H1 (cell line): ENCODE results near the gene SPATA13. TPM values are rescaled to one million over a fixed set of nuclear protein-coding genes. Genes with fewer than 3 reads are reported as not detected.

ENCODE experiments used
- CTCF ChIA-PET: fragments of 300-600 bp; sonication (Branson Sonifier 250); formaldehyde crosslinking; loops from one replicate; lab custom pipeline; 2021; ENCODE audit not compliant: partially characterized antibody; lab: Charles Lee
- POLR2A ChIA-PET: fragments of 300-600 bp; sonication (Branson Sonifier 250); formaldehyde crosslinking; loops from one replicate; lab custom pipeline; 2021; ENCODE audit warnings: inconsistent platforms; ENCODE audit not compliant: partially characterized antibody; lab: Charles Lee
- DNase-seq, 2 experiments: peaks; one replicate each; pipeline versions ENCODE4 v3.0.0 to v3.0.0-alpha.2; 2010 to 2022; ENCODE audit warnings: low spot score in 2 of 2, low read depth in 1 of 2, mixed read lengths in 1 of 2
- FAIRE-seq: peaks from 2 replicates; lab custom pipeline; 2011; peaks lifted over from hg19 to GRCh38; lab: Jason Lieb, UNC
- H2AFZ ChIP-seq: 2 replicates; pipeline ENCODE4 v1.8.1; 2012; ENCODE audit warnings: low read length, inconsistent platforms
- H2AK5ac ChIP-seq: 2 replicates; pipeline ENCODE4 v1.6.1; 2013; ENCODE audit warnings: low read depth, low read length
- H2BK120ac ChIP-seq: replicated peaks from 2 replicates; pipeline ENCODE3; 2013; ENCODE audit warnings: low read depth, low read length, inconsistent platforms
- H2BK12ac ChIP-seq: 2 replicates; pipeline ENCODE4 v1.6.1; 2013; ENCODE audit warnings: low read depth, low read length
- H2BK15ac ChIP-seq: 2 replicates; pipeline ENCODE4 v1.6.1; 2013; ENCODE audit warnings: low read length
- H2BK20ac ChIP-seq: 2 replicates; pipeline ENCODE4 v1.6.1; 2013; ENCODE audit warnings: low read length
- H2BK5ac ChIP-seq: 2 replicates; pipeline ENCODE4 v1.6.1; 2013; ENCODE audit warnings: low read depth, low read length
- H3K14ac ChIP-seq: 2 replicates; pipeline ENCODE4 v1.6.1; 2013; ENCODE audit warnings: inconsistent platforms; ENCODE audit not compliant: insufficient read length
- H3K18ac ChIP-seq: 2 replicates; pipeline ENCODE4 v1.6.1; 2013; ENCODE audit warnings: low read length; ENCODE audit errors: extremely low read depth
- H3K23ac ChIP-seq: 2 replicates; pipeline ENCODE4 v1.6.1; 2013; ENCODE audit warnings: inconsistent platforms; ENCODE audit not compliant: insufficient read length
- H3K23me2 ChIP-seq: 2 replicates; pipeline ENCODE4 v1.6.1; 2013; ENCODE audit warnings: low read depth, low read length
- H3K27ac ChIP-seq: 2 replicates; pipeline ENCODE4 v1.6.1; 2011; ENCODE audit warnings: low read depth, low read length, inconsistent platforms
- H3K27me3 ChIP-seq, 4 experiments: replicated peaks in 1 of 4; 1 replicate in 1 of 4; 2 replicates in 3 of 4; pipeline versions ENCODE4 v1.6.1 to v1.8.1; 2011 to 2013; ENCODE audit warnings: low read length in 3 of 4, mild to moderate bottlenecking in 3 of 4, inconsistent platforms in 2 of 4, mixed read lengths in 2 of 4, moderate library complexity in 1 of 4; ENCODE audit not compliant: control insufficient read depth in 3 of 4, insufficient read depth in 3 of 4; ENCODE audit errors: extremely low read depth in 1 of 4
- H3K36me3 ChIP-seq, 4 experiments: 2 replicates each; pipeline versions ENCODE4 v1.6.1 to v1.8.1; 2011 to 2013; ENCODE audit warnings: mild to moderate bottlenecking in 4 of 4, low read length in 3 of 4, moderate library complexity in 2 of 4, control low read depth in 1 of 4, inconsistent platforms in 1 of 4; ENCODE audit not compliant: insufficient read depth in 4 of 4, control insufficient read depth in 2 of 4
- H3K4ac ChIP-seq: replicated peaks from 2 replicates; pipeline ENCODE3; 2013; ENCODE audit warnings: low read length, low read depth, mixed read lengths, inconsistent platforms; ENCODE audit not compliant: insufficient read length
- H3K4me1 ChIP-seq, 4 experiments: replicated peaks in 1 of 4; 1 replicate in 1 of 4; 2 replicates in 3 of 4; pipeline versions ENCODE4 v1.6.1 to v1.8.1; 2011 to 2013; ENCODE audit warnings: low read length in 3 of 4, inconsistent platforms in 2 of 4, mixed read lengths in 1 of 4; ENCODE audit not compliant: insufficient read depth in 4 of 4, control insufficient read depth in 3 of 4
- H3K4me2 ChIP-seq, 2 experiments: 2 replicates each; pipeline versions ENCODE4 v1.6.1 to v1.8.1; 2011 to 2013; ENCODE audit warnings: low read depth in 2 of 2, low read length in 2 of 2, control low read depth in 1 of 2, inconsistent platforms in 1 of 2, mild to moderate bottlenecking in 1 of 2; ENCODE audit not compliant: insufficient read depth in 1 of 2
- H3K4me3 ChIP-seq, 4 experiments: fragments of 200-600, 300-600 bp in 1 of 4; sonication (generic), shearing (Covaris generic), sonication (Bioruptor Twin) in 1 of 4; 2 replicates each; pipeline versions ENCODE4 v1.5.1 to v1.8.1; 2011 to 2016; ENCODE audit warnings: low read length in 4 of 4, low read depth in 3 of 4, control low read depth in 2 of 4, inconsistent platforms in 2 of 4, mild to moderate bottlenecking in 2 of 4, mixed read lengths in 1 of 4, moderate library complexity in 1 of 4; ENCODE audit not compliant: insufficient read depth in 2 of 4; ENCODE audit errors: extremely low read depth in 1 of 4
- H3K56ac ChIP-seq: replicated peaks from 2 replicates; pipeline ENCODE3; 2013; ENCODE audit warnings: low read depth, mild to moderate bottlenecking, mixed read lengths, low read length, inconsistent platforms; ENCODE audit not compliant: insufficient read length
- H3K79me1 ChIP-seq: 2 replicates; pipeline ENCODE4 v1.6.1; 2013; ENCODE audit warnings: low read depth, low read length, control low read depth
- H3K79me2 ChIP-seq, 2 experiments: 2 replicates each; pipeline versions ENCODE4 v1.6.1 to v1.8.1; 2012 to 2013; ENCODE audit warnings: low read length in 2 of 2, mild to moderate bottlenecking in 2 of 2, inconsistent platforms in 1 of 2; ENCODE audit not compliant: insufficient read depth in 2 of 2, control insufficient read depth in 1 of 2
- H3K9ac ChIP-seq, 4 experiments: replicated peaks in 1 of 4; 1 replicate in 1 of 4; 2 replicates in 3 of 4; pipeline versions ENCODE4 v1.6.1 to v1.8.1; 2011 to 2013; ENCODE audit warnings: low read depth in 3 of 4, low read length in 3 of 4, control low read depth in 2 of 4, mild to moderate bottlenecking in 2 of 4, moderate library complexity in 2 of 4, inconsistent platforms in 1 of 4; ENCODE audit errors: extremely low read depth in 1 of 4
- H3K9me3 ChIP-seq, 2 experiments: 2 replicates each; pipeline versions ENCODE4 v1.6.1 to v1.8.1; 2012 to 2013; ENCODE audit warnings: mild to moderate bottlenecking in 2 of 2, moderate library complexity in 2 of 2, control low read depth in 1 of 2, inconsistent platforms in 1 of 2, low read depth in 1 of 2, low read length in 1 of 2, mixed read lengths in 1 of 2; ENCODE audit not compliant: insufficient read depth in 2 of 2
- H4K20me1 ChIP-seq, 2 experiments: replicated peaks in 1 of 2; 2 replicates each; pipeline versions ENCODE3 to v1.8.1; 2011 to 2013; ENCODE audit warnings: inconsistent platforms in 2 of 2, low read length in 2 of 2, mild to moderate bottlenecking in 1 of 2; ENCODE audit not compliant: insufficient read depth in 2 of 2, control insufficient read depth in 1 of 2
- H4K5ac ChIP-seq: 2 replicates; pipeline ENCODE4 v1.6.1; 2013; ENCODE audit warnings: low read length, low read depth, mixed read lengths, inconsistent platforms; ENCODE audit not compliant: insufficient read length
- H4K8ac ChIP-seq: 2 replicates; pipeline ENCODE4 v1.8.0; 2013; ENCODE audit warnings: mild to moderate bottlenecking, moderate library complexity, low read length, inconsistent platforms; ENCODE audit not compliant: insufficient read depth; ENCODE audit errors: extremely low read depth
- H4K91ac ChIP-seq: replicated peaks from 2 replicates; pipeline ENCODE3; 2013; ENCODE audit warnings: low read length, mixed read lengths, inconsistent platforms; ENCODE audit not compliant: insufficient read length
- CREB1 ChIP-seq: IDR thresholded peaks from 2 replicates; pipeline ENCODE4 v1.6.1; 2012; ENCODE audit warnings: inconsistent platforms
- GABPA ChIP-seq: IDR thresholded peaks from 2 replicates; pipeline ENCODE4 v1.6.1; 2011; ENCODE audit warnings: mild to moderate bottlenecking, low read length, moderate library complexity, borderline replicate concordance; ENCODE audit not compliant: insufficient read depth
- JUND ChIP-seq: IDR thresholded peaks from 2 replicates; pipeline ENCODE4 v1.6.1; 2011; ENCODE audit warnings: mild to moderate bottlenecking, improper control_type of control experiment, low read length
- KDM4A ChIP-seq: IDR thresholded peaks from one replicate; pipeline ENCODE4 v1.7.1; 2012; ENCODE audit warnings: low read depth, mild to moderate bottlenecking, moderate library complexity, low read length, inconsistent platforms; ENCODE audit not compliant: severe bottlenecking
- POLR2A ChIP-seq, 2 experiments: IDR thresholded peaks; 1 replicate in 1 of 2; 2 replicates in 1 of 2; pipeline ENCODE4 v1.6.1; 2011; ENCODE audit warnings: low read depth in 2 of 2, low read length in 2 of 2, mild to moderate bottlenecking in 2 of 2; ENCODE audit errors: control extremely low read depth in 1 of 2
- RNF2 ChIP-seq: fragments of 200-900, 300-1000 bp; sonication (generic); IDR thresholded peaks from 2 replicates; pipeline ENCODE4 v1.7.1; 2016; ENCODE audit warnings: borderline replicate concordance, low read depth, mild to moderate bottlenecking, antibody characterized with exemption, low read length; ENCODE audit not compliant: poor library complexity, severe bottlenecking; ENCODE audit errors: missing control alignments
- RXRA ChIP-seq: IDR thresholded peaks from 2 replicates; pipeline ENCODE4 v1.6.1; 2011; ENCODE audit warnings: low read depth, mild to moderate bottlenecking, low read length, moderate library complexity; ENCODE audit not compliant: insufficient read depth
- SAP30 ChIP-seq: fragments of 300-600 bp; sonication (generic); IDR thresholded peaks from 2 replicates; pipeline ENCODE4 v1.7.1; 2012; ENCODE audit warnings: low read length, moderate library complexity, mild to moderate bottlenecking, inconsistent platforms; ENCODE audit not compliant: insufficient read depth, insufficient replicate concordance
- SP1 ChIP-seq: IDR thresholded peaks from 2 replicates; pipeline ENCODE4 v1.6.1; 2011; ENCODE audit warnings: low read depth, low read length
- SRF ChIP-seq: IDR thresholded peaks from 2 replicates; pipeline ENCODE4 v1.6.1; 2011; ENCODE audit warnings: mild to moderate bottlenecking, low read depth, low read length, moderate library complexity
- TAF7 ChIP-seq: optimal IDR thresholded peaks from 2 replicates; pipeline ENCODE3; 2011; ENCODE audit warnings: low read depth, mild to moderate bottlenecking, inconsistent platforms, low read length, moderate library complexity, borderline replicate concordance
- TEAD4 ChIP-seq: IDR thresholded peaks from 2 replicates; pipeline ENCODE4 v1.6.1; 2012; ENCODE audit warnings: low read depth, low read length, inconsistent platforms, mixed read lengths
- WGBS, 2 experiments: shearing (Covaris generic) in 1 of 2; methylation state at CpG; one replicate each; pipeline versions ENCODE4 v1.1.6 to v1.1.7; 2013 to 2015; ENCODE audit warnings: low lambda C conversion rate in 2 of 2, mixed read lengths in 2 of 2, inconsistent platforms in 1 of 2, low coverage in 1 of 2, missing lambda C conversion rate in 1 of 2; ENCODE audit not compliant: insufficient replicate concordance in 2 of 2, insufficient coverage in 1 of 2, insufficient read length in 1 of 2; ENCODE audit errors: extremely low coverage in 1 of 2, missing lambda C conversion rate in 1 of 2; 5-methylcytosine and 5-hydroxymethylcytosine counted together
- polyA plus RNA-seq, 7 experiments: library from polyadenylated mRNA; depleted of rRNA in 3 of 7; stranded (reverse) in 5 of 7; unstranded in 2 of 7; fragments of >200 nt in 5 of 7; fragments of 200-250 nt in 2 of 7; gene quantifications; 1 replicate in 5 of 7; 2 replicates in 1 of 7; 4 replicates in 1 of 7; pipeline versions ENCODE4 v1.2.1 to v1.2.3, GENCODE V29; 2011 to 2013; ENCODE audit warnings: missing spikeins in 2 of 7, mixed read lengths in 2 of 7
- total RNA-seq: library from RNA; stranded (reverse); fragmentation: NEBNext Ultra II Directional; extraction: Animal tissue kit (Norgen Biotek cat#: 25700); gene quantifications from 2 replicates; pipeline ENCODE4 v1.2.1, GENCODE V29; 2021
- TF ChIP-seq, protein P1 (sequence below): IDR thresholded peaks from 2 replicates; pipeline ENCODE4 v1.6.1; 2012; ENCODE audit warnings: inconsistent platforms

SPATA13 gene
- total and polyA plus RNA-seq, 2 of the 8 experiments (the other 6 are each of a cell fraction or from before 2014, with no cell fraction given): 12.6 to 30.9 TPM

- Histone ChIP-seq H2BK12ac (no peak overlapping the region), H4K8ac (no peak overlapping the region), H3K9me3 (no peaks in the 10 kb centered on the region), H2BK5ac (no peak overlapping the region), H2AFZ (no peak overlapping the region), H3K36me3 (no peaks in the 10 kb centered on the region; a peak in 2 of 8 replicates), H2BK120ac (no peak overlapping the region), H2BK20ac (no peak overlapping the region), H2AK5ac (no peak overlapping the region), H3K27me3 (no peaks in the 10 kb centered on the region), H3K23ac (no peak overlapping the region), H3K27ac (no peak overlapping the region), H4K20me1 (peaks cover 0 to 1% of the 10 kb centered on the region in 2 experiments), H3K79me2 (no peaks in the 10 kb centered on the region), H4K91ac (no peak overlapping the region), H3K9ac (no peak overlapping the region), H3K4me3 (no peak overlapping the region), H2BK15ac (no peak overlapping the region), H3K4ac (no peak overlapping the region), H3K56ac (no peak overlapping the region), H3K18ac (no peak overlapping the region), H3K4me2 (no peak overlapping the region), H3K4me1 (no peaks in the 10 kb centered on the region), H3K14ac (no peak overlapping the region), H3K23me2 (no peaks in the 10 kb centered on the region), H4K5ac (no peak overlapping the region), H3K79me1 (no peaks in the 10 kb centered on the region)
- 95% methylated on average over 3 of the region's 3 CpGs; no CpG with 5 or more reads in 1 of the 2 experiments for WGBS, 2 experiments
- POLR2A ChIA-PET: no interaction called here
- CTCF ChIA-PET: no interaction called here
- no peak for TF ChIP-seq POLR2A (IDR thresholded peaks at IDR 0.05; ENCODE audit: control extremely low read depth in 1 of 2, low read depth in 2 of 2, low read length in 2 of 2)
- no peak for TF ChIP-seq RXRA
- no peak for TF ChIP-seq TEAD4
- TF ChIP-seq TAF7: no peak
- no peak for TF ChIP-seq RNF2
- no peak for TF ChIP-seq JUND
- no peak for TF ChIP-seq GABPA
- TF ChIP-seq, protein P1, sequence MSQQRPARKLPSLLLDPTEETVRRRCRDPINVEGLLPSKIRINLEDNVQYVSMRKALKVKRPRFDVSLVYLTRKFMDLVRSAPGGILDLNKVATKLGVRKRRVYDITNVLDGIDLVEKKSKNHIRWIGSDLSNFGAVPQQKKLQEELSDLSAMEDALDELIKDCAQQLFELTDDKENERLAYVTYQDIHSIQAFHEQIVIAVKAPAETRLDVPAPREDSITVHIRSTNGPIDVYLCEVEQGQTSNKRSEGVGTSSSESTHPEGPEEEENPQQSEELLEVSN: no peak
- TF ChIP-seq SRF: no peak
- TF ChIP-seq SP1: no peak
- no peak for TF ChIP-seq SAP30
- TF ChIP-seq CREB1: no peak
- no peak for TF ChIP-seq KDM4A
- no peak for FAIRE-seq
- no peak for DNase-seq
These were observed 101.0 kb downstream of the SPATA13 start for GRCh38 chr13:24261566-24261965.
